22Rv1 (cell line): ENCODE data around the gene AIFM1.

ENCODE experiments used
- CTCF ChIP-seq: fragments of 450-650 bp; IDR thresholded peaks from 2 replicates; pipeline ENCODE4 v1.5.1; 2017; ENCODE audit warnings: mild to moderate bottlenecking
- ZFX ChIP-seq: fragments of 450-650 bp; IDR thresholded peaks from 2 replicates; pipeline ENCODE4 v1.6.1; 2017; ENCODE audit warnings: antibody characterized with exemption, borderline replicate concordance

GRCh38 chrX:130082244-130083106, 83.2 kb downstream of the AIFM1 start:
- TF ChIP-seq CTCF, result no peak
- TF ChIP-seq ZFX, result no peak
